RWPE2 (cell line): ENCODE data around the gene USP17L11.
A peak's percentile ranks its signal among the peaks of the same experiment; 100 is the strongest.
"Not testable (repeated sequence)": the region's sequence is repeated elsewhere in the genome, so short reads cannot be mapped to it uniquely, and the experiment has no call there.

Source experiments
- ATAC-seq: fragments of 200-7000 bp; cut with Tn5 transposase; 3 replicates; pipeline ENCODE4 v1.9.1; 2021; ENCODE audit warnings: low read depth
- DNase-seq: peaks from one replicate; pipeline ENCODE4 v3.0.0-alpha.2; 2020; ENCODE audit warnings: low spot score
- H3K27ac ChIP-seq: fragments of 450-650 bp; 2 replicates; pipeline ENCODE4 v1.5.1; 2017; ENCODE audit warnings: mild to moderate bottlenecking; ENCODE audit not compliant: poor library complexity, severe bottlenecking
- H3K27me3 ChIP-seq: fragments of 250-450 bp; sonication (Bioruptor Pico); 2 replicates; pipeline ENCODE4 v1.5.1; 2021; ENCODE audit warnings: mild to moderate bottlenecking, moderate library complexity; ENCODE audit not compliant: insufficient read depth, poor library complexity, severe bottlenecking
- H3K36me3 ChIP-seq: fragments of 250-450 bp; sonication (Bioruptor Pico); 2 replicates; pipeline ENCODE4 v1.5.1; 2020; ENCODE audit warnings: low read depth, mild to moderate bottlenecking, moderate library complexity
- H3K4me1 ChIP-seq: fragments of 250-450 bp; sonication (Bioruptor Pico); 2 replicates; pipeline ENCODE4 v1.5.1; 2021; ENCODE audit warnings: mild to moderate bottlenecking, moderate library complexity; ENCODE audit not compliant: insufficient read depth, poor library complexity, severe bottlenecking
- H3K4me3 ChIP-seq: fragments of 250-450 bp; sonication (Bioruptor Pico); 2 replicates; pipeline ENCODE4 v1.5.1; 2021; ENCODE audit warnings: mild to moderate bottlenecking, moderate library complexity; ENCODE audit not compliant: severe bottlenecking
- H3K9me3 ChIP-seq: fragments of 250-450 bp; sonication (Bioruptor Pico); 2 replicates; pipeline ENCODE4 v1.5.1; 2021; ENCODE audit warnings: mild to moderate bottlenecking, moderate library complexity; ENCODE audit not compliant: severe bottlenecking
- TF ChIP-seq, protein P1 (sequence below): fragments of 450-650 bp; IDR thresholded peaks from one replicate; pipeline ENCODE4 v1.5.1; 2017; ENCODE audit warnings: mild to moderate bottlenecking, moderate library complexity; ENCODE audit not compliant: poor library complexity, severe bottlenecking

USP17L11 gene

DNA sequence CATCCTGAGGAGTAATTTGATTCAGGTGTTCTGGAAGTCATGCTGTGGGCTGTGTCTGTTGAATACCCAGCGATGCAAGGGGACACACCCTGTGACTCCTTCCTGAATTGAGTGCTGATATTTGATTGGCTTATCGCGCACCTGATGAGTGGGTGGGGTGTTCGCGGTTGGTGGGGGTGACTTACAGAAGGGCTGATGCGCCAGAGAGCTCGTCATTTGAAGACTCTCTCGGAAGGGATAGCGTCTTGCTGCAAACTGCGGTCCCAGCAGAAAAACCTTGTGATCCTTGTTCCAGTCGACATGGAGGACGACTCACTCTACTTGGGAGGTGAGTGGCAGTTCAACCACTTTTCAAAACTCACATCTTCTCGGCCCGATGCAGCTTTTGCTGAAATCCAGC, at the start of gene USP17L11:
Gene USP17L11 (plus strand): TSS at position 301 of the 400 bp plus-strand sequence. CDS start 0 bp downstream, at position 301.
- H3K9me3 ChIP-seq, DNase-seq, ATAC-seq, H3K4me1 ChIP-seq, H3K27ac ChIP-seq, H3K4me3 ChIP-seq, H3K36me3 ChIP-seq, H3K27me3 ChIP-seq: not testable (repeated sequence)

GRCh38 chr4:9165990-9166389, 49.2 kb upstream of the USP17L11 start:
- TF ChIP-seq, protein P1, sequence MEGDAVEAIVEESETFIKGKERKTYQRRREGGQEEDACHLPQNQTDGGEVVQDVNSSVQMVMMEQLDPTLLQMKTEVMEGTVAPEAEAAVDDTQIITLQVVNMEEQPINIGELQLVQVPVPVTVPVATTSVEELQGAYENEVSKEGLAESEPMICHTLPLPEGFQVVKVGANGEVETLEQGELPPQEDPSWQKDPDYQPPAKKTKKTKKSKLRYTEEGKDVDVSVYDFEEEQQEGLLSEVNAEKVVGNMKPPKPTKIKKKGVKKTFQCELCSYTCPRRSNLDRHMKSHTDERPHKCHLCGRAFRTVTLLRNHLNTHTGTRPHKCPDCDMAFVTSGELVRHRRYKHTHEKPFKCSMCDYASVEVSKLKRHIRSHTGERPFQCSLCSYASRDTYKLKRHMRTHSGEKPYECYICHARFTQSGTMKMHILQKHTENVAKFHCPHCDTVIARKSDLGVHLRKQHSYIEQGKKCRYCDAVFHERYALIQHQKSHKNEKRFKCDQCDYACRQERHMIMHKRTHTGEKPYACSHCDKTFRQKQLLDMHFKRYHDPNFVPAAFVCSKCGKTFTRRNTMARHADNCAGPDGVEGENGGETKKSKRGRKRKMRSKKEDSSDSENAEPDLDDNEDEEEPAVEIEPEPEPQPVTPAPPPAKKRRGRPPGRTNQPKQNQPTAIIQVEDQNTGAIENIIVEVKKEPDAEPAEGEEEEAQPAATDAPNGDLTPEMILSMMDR, result peak; percentile 44
- not testable (repeated sequence) for H3K9me3 ChIP-seq, H3K4me3 ChIP-seq, H3K27me3 ChIP-seq, H3K36me3 ChIP-seq, ATAC-seq, H3K4me1 ChIP-seq, H3K27ac ChIP-seq, DNase-seq

- H3K27ac ChIP-seq, ATAC-seq, H3K4me1 ChIP-seq, H3K4me3 ChIP-seq, H3K36me3 ChIP-seq, H3K9me3 ChIP-seq, DNase-seq, H3K27me3 ChIP-seq: not testable (repeated sequence)
These were observed 45.3 kb upstream of the USP17L11 start, which contains the start of gene FAM90A26 for GRCh38 chr4:9169791-9170459. Gene FAM90A26, plus strand, starts transcription at chr4:9170409. Its CDS starts 2,764 bp downstream, at chr4:9173173.

DNA sequence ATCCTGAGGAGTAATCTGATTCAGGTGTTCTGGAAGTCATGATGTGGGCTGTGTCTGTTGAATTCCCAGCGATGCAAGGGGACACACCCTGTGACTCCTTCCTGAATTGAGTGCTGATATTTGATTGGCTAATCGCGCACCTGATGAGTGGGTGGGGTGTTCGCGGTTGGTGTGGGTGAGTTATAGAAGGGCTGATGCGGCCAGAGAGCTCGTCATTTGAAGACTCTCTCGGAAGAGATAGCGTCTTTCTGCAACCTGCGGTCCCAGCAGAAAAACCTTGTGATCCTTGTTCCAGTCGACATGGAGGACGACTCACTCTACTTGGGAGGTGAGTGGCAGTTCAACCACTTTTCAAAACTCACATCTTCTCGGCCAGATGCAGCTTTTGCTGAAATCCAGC, 4.8 kb upstream of the USP17L11 start, which contains the start of gene USP17L10:
Gene USP17L10 (plus strand): TSS at position 301 of the 400 bp plus-strand sequence. CDS start 0 bp downstream, at position 301.
- ATAC-seq, DNase-seq, H3K4me3 ChIP-seq, H3K9me3 ChIP-seq, H3K36me3 ChIP-seq, H3K27me3 ChIP-seq, H3K27ac ChIP-seq, H3K4me1 ChIP-seq: not testable (repeated sequence)

GRCh38 chr4:9214701-9215100, 504 bp upstream of the USP17L11 start:
- ATAC-seq, H3K4me1 ChIP-seq, H3K9me3 ChIP-seq, H3K27me3 ChIP-seq, H3K4me3 ChIP-seq, H3K27ac ChIP-seq, H3K36me3 ChIP-seq: not testable (repeated sequence)
- peak; percentile 56 for DNase-seq

GRCh38 chr4:9219852-9220251, 4.6 kb downstream of the USP17L11 start, which contains the start of gene USP17L12:
Gene USP17L12, plus strand, starts transcription at chr4:9220152. Its CDS starts 0 bp downstream, at chr4:9220152.
- not testable (repeated sequence) for H3K9me3 ChIP-seq, H3K4me3 ChIP-seq, DNase-seq, H3K4me1 ChIP-seq, H3K27ac ChIP-seq, H3K27me3 ChIP-seq, H3K36me3 ChIP-seq, ATAC-seq

DNA sequence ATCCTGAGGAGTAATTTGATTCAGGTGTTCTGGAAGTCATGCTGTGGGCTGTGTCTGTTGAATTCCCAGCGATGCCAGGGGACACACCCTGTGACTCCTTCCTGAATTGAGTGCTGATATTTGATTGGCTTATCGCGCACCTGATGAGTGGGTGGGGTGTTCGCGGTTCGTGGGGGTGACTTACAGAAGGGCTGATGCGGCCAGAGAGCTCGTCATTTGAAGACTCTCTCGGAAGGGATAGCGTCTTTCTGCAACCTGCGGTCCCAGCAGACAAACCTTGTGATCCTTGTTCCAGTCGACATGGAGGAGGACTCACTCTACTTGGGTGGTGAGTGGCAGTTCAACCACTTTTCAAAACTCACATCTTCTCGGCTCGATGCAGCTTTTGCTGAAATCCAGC, 9.4 kb downstream of the USP17L11 start, which contains the start of gene USP17L13:
Gene USP17L13 (plus strand): TSS at position 301 of the 400 bp plus-strand sequence. CDS start 0 bp downstream, at position 301.
- not testable (repeated sequence) for H3K4me3 ChIP-seq, H3K27me3 ChIP-seq, H3K27ac ChIP-seq, DNase-seq, ATAC-seq, H3K4me1 ChIP-seq, H3K9me3 ChIP-seq, H3K36me3 ChIP-seq

DNA sequence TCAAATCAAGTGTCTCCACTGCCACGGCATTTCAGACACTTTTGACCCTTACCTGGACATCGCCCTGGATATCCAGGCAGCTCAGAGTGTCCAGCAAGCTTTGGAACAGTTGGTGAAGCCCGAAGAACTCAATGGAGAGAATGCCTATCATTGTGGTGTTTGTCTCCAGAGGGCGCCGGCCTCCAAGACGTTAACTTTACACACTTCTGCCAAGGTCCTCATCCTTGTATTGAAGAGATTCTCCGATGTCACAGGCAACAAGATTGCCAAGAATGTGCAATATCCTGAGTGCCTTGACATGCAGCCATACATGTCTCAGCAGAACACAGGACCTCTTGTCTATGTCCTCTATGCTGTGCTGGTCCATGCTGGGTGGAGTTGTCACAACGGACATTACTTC, 15.0 kb downstream of the USP17L11 start:
- not testable (repeated sequence) for H3K27ac ChIP-seq, ATAC-seq, H3K9me3 ChIP-seq, H3K27me3 ChIP-seq, H3K4me1 ChIP-seq, DNase-seq, H3K4me3 ChIP-seq, H3K36me3 ChIP-seq

DNA sequence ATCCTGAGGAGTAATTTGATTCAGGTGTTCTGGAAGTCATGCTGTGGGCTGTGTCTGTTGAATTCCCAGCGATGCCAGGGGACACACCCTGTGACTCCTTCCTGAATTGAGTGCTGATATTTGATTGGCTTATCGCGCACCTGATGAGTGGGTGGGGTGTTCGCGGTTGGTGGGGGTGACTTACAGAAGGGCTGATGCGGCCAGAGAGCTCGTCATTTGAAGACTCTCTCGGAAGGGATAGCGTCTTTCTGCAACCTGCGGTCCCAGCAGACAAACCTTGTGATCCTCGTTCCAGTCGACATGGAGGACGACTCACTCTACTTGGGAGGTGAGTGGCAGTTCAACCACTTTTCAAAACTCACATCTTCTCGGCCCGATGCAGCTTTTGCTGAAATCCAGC, 18.9 kb downstream of the USP17L11 start, which contains the start of gene USP17L15:
Gene USP17L15 (plus strand): TSS at position 301 of the 400 bp plus-strand sequence. CDS start 0 bp downstream, at position 301.
- H3K9me3 ChIP-seq, DNase-seq, H3K27me3 ChIP-seq, ATAC-seq, H3K36me3 ChIP-seq, H3K27ac ChIP-seq, H3K4me3 ChIP-seq, H3K4me1 ChIP-seq: not testable (repeated sequence)

GRCh38 chr4:9238461-9238860, 23.3 kb downstream of the USP17L11 start:
- not testable (repeated sequence) for H3K27me3 ChIP-seq, H3K4me1 ChIP-seq, H3K36me3 ChIP-seq, H3K27ac ChIP-seq, ATAC-seq, H3K4me3 ChIP-seq, H3K9me3 ChIP-seq
- DNase-seq, result peak; percentile 87
